Posterior cingulate gyrus (tissue), 11 donors: Measurements from ENCODE around the gene CDC42BPG.
"Not testable (repeated sequence)": the region's sequence is repeated elsewhere in the genome, so short reads cannot be mapped to it uniquely, and the experiment has no call there.

Experiments used
- DNase-seq, 10 donors: peaks; one replicate each; pipeline versions ENCODE4 v3.0.0 to v3.0.0-alpha.2; 2020 to 2021; ENCODE audit warnings: mixed read lengths in 3 of 10
- intact Hi-C: fragments of 100-400 bp; cut with DNase I; formaldehyde crosslinking; loops from one replicate; pipeline ENCODE4 v1.15.1; 2023

CDC42BPG gene

GRCh38 chr11:64853709-64854108, 9.3 kb upstream of the CDC42BPG start:
- DNase-seq = no peak
- intact Hi-C loops = no loop called here

DNA sequence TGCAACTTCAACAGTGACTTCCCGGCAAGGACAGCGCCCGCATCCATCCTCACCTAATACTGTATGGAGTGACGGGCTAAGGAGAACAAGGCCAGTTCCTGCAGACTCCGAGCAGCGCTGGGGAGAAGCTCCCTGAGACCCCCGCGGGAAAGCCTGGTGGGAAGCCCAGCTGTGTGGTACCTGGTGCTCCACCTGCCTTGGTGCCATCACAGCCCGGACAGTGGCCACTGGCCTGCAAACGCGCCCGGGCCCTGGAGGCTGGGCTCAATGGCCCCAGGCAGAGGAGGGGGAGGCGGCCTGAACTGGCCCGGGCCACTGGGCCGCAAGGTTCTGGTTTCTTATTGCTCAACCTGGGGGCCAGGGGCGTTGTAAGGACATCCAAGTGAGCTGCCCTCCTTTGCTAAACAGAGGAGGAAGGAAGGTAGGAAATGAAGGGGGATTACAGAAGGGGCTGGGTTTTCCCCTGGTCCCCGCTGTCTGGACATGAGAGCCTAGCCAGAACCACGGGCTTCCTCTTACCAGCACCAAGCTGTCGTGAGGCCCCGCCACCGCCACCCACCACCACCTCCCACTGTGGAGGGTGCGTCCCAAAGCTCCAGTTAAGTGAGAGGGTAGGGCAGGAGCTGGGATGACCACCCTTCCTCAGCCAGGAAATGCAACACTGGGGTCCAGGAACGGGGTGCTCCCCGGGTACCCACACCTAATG, 8.5 kb upstream of the CDC42BPG start:
- intact Hi-C loops = no loop called here
- no peak for DNase-seq

DNA sequence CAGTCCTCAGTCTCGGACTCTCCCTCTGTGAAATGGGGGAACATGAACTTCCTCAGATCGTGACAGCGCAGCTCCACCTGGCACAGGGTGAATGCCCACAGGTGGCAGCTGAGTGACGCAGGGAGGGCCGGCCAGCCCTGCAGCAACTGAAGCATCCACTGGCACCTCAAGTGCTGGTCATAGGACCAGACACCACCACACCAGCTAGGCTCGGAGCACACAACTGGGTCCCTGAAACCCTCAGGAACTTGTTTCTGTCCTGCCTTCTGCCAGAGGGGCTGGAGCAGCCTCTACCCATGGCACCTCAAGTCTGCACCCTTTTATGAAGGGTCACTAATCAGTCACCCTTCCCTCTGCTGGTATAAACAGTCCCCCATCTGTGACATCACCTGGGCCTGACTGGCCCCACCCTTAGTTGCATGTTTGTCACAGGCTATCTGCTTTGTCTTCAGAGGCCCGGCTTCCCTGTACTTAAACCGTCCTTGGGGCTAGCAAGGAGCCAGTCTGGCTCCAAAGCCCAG, 7.4 kb upstream of the CDC42BPG start:
- no peak for DNase-seq
- intact Hi-C loops = no loop called here

GRCh38 chr11:64850979-64851567, 6.6 kb upstream of the CDC42BPG start:
- intact Hi-C loops = no loop called here
- no peak for DNase-seq

GRCh38 chr11:64849598-64850356, 5.3 kb upstream of the CDC42BPG start:
- no peak for DNase-seq
- intact Hi-C loops = loop anchor here (5.0 kb wide), 1 partner anchor 163 kb away; the partner anchor contains the start of gene ARL2

GRCh38 chr11:64848826-64849597, 4.6 kb upstream of the CDC42BPG start:
- DNase-seq = no peak

DNA sequence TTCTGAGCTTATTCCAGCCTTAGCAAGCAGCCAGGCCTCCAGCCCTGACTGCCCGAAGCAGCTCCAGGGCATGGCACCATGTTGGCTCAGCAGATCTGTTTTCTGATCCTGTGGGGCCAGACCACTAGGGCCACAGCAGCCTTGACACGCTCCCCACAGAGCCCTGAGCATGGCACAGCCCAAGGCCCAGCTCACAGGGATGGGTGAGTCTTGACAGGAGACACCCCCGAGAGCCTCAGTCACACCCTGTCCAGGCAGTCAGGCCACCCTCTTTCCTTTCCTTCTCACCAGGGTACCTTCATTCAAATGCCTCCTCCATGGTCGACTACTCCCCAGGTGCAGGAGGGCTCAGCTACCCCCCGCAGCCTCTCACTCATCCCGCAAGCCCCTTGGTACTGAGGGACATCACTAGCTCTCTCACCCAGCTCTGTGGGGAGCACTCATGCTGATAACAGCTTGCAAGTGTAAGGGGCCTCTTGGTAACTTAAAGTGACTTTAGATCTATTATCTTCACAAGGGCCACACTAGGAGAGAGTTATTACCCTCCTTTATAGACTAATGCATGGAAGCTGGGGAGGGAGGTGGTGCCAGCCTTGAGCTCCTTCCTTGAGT, 3.9 kb upstream of the CDC42BPG start:
- intact Hi-C loops = loop anchor here (5.0 kb wide), 1 partner anchor 164 kb away; the partner anchor contains the start of gene ARL2

More at GRCh38 chr11:64848826-64849597, 4.6 kb upstream of the CDC42BPG start:
- intact Hi-C loops = loop anchor here (5.0 kb wide), 1 partner anchor 163 kb away; the partner anchor contains the start of gene ARL2

GRCh38 chr11:64846998-64847666, 2.7 kb upstream of the CDC42BPG start:
- intact Hi-C loops = loop anchor here (1.0 to 5.0 kb wide), 2 partner anchors 47 to 165 kb away; partner anchors contain the start of gene ARL2
- DNase-seq = peak; percentile 79 to 99 (median 93)

More for the DNA sequence above, 3.9 kb upstream of the CDC42BPG start:
- no peak for DNase-seq

DNA sequence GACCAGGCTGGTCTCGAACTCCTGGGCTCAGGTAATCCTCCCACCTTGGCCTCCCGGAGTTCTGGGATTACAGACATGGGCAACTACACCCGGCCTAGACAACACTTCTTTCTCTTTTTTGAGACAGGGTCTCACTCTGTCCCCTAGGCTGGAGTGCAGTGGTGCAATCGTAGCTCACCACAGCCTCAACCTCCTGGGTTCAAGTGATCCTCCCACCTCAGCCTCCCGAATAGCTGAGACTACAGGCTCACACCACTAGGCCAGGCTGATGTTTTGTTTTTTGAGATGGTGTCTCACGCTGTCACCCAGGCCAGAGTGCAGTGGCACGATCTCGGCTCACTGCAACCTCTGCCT, 1.3 kb upstream of the CDC42BPG start:
- intact Hi-C loops = loop anchor here (5.0 kb wide), 1 partner anchor 167 kb away; the partner anchor contains the start of gene ARL2
- DNase-seq = not testable (repeated sequence)

- no peak for DNase-seq
- intact Hi-C loops = loop anchor here (5.0 kb wide), 1 partner anchor 167 kb away; the partner anchor contains the start of gene ARL2
Measured at GRCh38 chr11:64845129-64845775, 799 bp upstream of the CDC42BPG start.

GRCh38 chr11:64843686-64844329, 645 bp downstream of the CDC42BPG start:
- intact Hi-C loops = no loop called here
- no peak for DNase-seq

- intact Hi-C loops = no loop called here
- DNase-seq = no peak
Measured at GRCh38 chr11:64842851-64843685, 1.4 kb downstream of the CDC42BPG start.

DNA sequence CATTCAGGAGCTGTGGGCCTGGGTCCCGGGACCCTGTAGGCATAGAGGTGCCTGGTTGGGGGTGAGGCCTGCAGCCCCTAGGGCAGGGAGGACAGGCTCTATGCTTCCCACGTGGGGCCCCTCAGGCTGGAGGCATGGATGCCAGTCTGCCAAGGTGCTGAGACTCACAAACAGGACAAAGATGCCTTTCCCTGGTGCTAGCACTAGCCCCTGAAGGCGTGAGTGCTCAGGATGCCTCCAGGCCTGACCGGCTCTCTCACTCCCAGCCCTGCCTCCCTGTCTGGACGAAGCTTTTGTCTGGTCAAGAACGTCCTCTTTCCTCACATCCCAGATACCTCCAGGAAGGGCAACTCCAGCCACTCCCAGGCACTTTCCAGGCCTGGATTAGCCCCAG, 2.1 kb downstream of the CDC42BPG start:
- intact Hi-C loops = no loop called here
- DNase-seq = no peak

DNA sequence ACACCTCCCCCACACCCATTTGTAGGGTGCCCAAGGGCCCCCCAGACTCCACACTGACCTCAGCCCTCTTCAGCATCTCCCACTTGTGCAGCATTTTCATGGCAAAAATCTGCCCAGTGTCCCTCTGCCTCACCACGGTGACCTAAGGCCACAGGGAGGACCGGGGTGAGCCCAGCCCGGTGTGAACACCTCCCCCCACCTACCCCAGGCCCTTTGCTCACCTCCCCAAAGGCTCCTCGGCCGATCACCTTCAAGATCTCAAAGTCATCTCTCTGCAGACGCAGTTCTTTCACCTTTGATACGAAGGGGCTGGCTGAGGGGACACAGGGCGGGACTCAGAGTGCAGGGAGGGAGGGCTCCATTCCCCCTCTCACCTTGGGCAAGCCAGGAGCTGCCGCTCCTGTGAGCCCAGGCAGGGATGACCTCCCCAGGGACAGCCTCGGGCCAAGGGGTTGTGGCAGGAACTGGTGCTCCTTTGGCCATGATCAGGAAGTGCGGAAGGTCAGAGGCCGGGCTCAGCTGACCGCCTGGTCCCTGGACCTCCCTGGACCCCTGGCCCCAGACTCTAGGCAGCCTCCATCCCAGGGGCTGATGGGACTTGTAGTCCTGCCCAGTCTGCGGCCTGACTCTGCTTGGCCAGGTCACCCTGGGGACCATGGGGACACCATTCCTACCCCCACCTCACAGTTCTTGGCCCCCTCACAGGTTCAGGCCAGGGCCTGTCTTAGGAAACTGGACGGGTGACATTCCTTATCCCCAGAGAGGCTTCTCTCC, 2.7 kb downstream of the CDC42BPG start:
- intact Hi-C loops = no loop called here
- DNase-seq = no peak

- intact Hi-C loops = no loop called here
Measured at GRCh38 chr11:64839887-64840782, 4.3 kb downstream of the CDC42BPG start.

More at GRCh38 chr11:64839887-64840782, 4.3 kb downstream of the CDC42BPG start:
- DNase-seq = no peak
